GM15510 (cell line): ENCODE results near the gene SLC26A11.
A peak's percentile ranks its signal among the peaks of the same experiment; 100 is the strongest.

Experiments used
- POLR2A ChIP-seq: IDR thresholded peaks from 3 replicates; pipeline ENCODE4 v1.6.1; 2011; ENCODE audit warnings: borderline replicate concordance; ENCODE audit not compliant: insufficient read length; ENCODE audit errors: extremely low read depth

Gene SLC26A11

DNA sequence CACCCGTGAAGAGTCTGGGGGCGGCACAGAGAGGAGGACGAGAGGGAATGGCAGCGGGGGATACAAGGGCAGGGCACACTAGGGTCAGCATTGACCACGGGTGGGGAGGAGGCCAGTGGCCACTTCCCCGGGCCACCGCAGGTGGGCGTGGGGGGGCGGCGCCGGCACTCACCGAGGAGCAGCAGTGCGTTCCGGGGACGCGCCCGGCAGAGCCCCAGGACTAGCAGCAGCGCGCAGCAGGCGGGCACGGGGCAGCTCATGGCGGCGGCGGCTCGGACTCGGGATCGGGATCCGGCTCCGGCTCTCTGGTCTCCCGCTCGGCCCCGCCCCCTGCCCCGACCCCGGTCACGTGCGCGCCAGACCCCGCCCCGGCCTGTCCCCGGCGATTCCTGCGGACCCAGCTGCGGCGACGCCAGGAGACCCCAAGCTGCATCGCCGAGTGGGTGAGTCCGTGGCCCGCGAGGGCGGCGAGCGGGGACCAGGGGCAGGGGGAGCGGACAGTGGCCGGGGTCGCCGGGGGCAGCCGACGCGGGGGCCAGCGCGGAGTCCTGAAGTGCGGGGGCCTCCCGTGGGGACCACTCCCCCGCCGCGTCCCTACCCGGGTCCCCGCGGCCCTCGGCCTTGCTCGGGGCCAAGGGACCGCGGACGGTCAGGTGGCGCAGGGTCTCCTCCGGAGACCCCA, at the start of gene SLC26A11, which contains the start of gene SGSH:
TSS of gene SLC26A11 (plus strand) at position 374 of the 682 bp plus-strand sequence. CDS start 1,134 bp downstream, outside the sequence.
TSS of gene SGSH (minus strand) at position 280 of the 682 bp plus-strand sequence. CDS start at position 260, 20 bp downstream.
- TF ChIP-seq POLR2A, result peak; percentile 52

DNA sequence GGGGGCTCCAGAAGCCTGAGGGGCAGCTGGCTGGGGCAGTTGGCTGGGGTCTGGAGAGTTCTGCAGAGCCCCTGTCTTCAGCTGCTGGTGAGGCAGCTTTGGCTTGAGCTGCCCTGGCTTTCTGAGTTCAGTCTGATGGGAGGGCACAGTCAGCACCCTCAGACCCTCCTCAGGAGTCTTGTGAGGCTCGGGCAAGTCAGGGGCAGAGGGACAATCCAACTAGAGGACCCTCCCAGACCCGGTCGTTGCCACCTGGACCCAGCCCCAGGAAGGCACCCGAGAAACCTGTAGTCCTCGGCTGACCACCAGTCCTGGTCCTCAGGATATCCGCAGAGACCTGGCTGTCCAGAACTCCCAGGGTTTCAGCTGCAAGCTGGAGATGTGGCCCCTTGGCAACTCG, 48.5 kb upstream of the SLC26A11 start:
- no peak for TF ChIP-seq POLR2A

DNA sequence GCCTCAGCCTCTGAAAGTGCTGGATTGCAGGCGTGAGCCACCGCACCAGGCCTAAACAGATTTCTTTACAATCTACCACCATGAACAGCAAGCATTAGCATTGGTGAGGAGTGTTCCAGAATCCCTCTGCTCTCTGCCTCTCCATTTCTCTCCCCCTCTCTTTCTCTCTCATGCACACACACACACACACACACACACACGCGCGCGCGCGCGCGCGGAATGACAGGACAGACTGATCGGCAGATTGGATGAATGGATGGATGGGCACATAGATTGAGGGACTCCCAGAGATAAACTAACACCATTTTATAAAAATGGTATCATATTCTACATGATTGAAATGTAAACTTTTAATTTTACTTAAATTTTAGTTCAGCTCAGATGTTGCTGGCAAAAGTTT, 47.1 kb upstream of the SLC26A11 start:
- no peak for TF ChIP-seq POLR2A

DNA sequence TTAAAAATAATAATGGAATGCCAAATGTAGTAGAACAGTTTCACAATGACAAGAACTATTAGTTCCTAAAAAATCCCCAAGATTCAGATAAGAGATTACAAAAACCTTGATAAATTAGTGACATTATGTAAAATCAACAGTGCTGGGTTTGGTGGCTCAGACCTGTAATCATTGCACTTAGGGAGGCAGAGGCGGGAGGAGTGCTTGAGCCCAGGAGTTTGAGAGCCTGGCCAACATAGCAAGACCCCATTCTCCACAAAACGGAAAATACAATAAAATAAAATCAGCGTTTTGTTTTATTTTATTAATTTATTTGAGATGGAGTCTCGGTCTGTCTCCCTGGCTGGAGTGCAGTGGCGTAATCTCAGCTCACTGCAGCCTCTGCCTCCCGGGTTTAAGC, 46.3 kb upstream of the SLC26A11 start:
- no peak for TF ChIP-seq POLR2A

DNA sequence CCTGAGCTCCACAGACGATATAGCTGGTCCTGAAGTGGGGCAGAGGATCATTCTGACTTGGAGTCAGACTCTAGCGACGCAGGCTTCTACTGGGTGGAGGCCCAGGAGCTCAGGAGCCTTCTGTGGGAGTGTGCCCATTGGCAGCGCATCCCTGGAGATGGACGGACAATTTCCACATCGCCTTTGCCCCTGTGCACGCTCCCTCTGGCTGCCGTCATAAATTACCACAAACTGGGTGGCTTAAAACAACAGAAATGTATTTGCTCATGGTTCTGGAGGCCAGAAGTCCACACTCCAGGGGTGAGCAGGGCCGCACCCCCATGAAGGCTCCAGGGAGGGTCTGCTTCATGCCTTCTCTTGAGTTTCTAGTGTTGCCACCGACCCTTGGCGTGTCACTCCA, 43.5 kb upstream of the SLC26A11 start:
- no peak for TF ChIP-seq POLR2A

DNA sequence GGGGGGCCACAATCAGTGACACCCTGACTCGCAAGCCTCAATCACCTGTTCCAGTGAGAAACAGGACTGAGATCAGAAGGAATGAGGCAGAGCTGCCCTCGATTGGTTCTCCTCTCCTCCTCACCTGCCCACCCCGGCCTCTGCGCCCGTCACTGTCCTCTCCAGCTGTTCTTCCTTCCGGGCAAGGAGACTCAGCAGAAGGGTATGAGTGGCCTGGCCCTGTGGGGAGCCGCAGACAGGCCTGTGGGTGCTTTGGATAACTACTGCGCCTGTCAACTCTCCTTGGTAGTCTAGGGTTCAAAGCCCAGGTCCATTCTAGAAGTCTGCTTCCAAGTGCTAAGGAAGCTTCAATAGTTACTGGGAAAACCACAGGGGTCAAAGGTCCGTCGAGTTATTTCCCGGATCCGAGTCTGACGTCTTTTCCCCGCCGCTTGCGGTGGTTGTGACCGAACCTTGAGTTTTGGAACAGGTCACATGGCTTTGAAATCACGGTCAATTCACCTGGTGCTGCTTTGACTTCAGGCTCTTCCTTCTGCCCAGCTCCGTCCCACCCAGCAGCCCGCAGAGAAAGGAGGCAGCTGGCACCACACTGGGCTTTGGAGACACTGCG, 42.1 kb upstream of the SLC26A11 start:
- TF ChIP-seq POLR2A, result no peak

DNA sequence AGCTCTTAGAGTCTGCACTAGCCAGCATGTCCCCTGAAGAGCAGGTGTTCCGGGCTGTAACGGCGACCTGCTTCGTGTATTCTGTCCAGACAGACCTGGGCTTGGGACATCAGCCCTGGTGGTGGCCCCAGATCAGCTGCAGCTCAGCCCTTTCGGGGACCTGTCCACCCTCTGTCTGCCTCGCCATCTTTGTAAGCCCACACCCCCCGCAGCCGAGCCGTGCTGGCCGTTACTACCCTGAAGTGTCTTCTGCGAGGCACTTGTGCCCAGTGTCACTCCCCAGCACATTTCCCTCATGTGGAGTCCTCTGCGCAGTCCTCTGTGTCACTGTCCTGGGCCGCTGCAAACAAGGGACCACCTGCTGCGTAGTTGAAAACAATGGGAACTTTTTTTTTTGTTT, 40.0 kb upstream of the SLC26A11 start:
- no peak for TF ChIP-seq POLR2A

DNA sequence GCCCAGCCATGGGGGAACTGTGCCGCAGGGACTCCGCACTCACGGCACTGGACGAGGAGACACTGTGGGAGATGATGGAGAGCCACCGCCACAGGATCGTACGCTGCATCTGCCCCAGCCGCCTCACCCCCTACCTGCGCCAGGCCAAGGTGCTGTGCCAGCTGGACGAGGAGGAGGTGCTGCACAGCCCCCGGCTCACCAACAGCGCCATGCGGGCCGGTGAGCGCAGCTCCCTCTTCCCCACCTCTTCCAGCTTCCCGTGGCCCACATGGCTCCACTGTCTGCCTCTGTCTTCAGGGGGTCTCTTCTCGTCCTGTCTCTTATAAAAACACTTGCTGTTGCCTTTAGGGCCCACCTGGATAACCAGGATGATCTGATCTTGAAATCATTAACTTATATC, 38.8 kb upstream of the SLC26A11 start:
- no peak for TF ChIP-seq POLR2A

DNA sequence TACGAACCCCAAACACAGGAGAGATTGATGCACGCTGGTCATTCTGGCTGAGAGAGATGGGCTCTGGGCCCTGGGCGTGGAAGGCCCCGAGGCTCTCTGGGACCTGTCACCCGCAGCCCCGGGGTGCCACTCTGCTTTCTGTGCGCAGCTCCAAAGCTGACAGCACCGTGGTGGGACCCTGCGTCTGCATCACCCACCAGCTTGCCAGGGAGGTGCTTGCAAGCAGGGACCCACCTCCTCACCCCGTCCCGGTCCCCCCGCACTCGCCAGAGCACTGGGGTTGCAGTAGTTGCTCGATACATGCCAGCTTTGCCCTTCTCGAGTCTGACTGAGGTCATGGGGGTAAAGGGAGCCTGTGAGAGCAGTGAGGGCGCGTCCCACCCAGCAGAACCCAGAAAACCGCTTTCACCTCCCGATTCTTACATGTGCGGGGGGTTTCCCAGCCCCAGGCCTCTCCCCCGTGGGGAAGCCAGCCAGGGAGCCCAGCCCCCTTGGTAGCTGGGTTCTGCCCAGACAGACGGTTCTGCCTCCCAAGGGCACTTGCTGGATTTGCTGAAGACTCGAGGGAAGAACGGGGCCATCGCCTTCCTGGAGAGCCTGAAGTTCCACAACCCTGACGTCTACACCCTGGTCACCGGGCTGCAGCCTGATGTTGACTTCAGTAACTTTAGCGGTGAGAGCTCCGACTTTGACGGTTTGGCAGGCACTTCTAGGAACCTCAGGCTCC, 37.9 kb upstream of the SLC26A11 start:
- no peak for TF ChIP-seq POLR2A

DNA sequence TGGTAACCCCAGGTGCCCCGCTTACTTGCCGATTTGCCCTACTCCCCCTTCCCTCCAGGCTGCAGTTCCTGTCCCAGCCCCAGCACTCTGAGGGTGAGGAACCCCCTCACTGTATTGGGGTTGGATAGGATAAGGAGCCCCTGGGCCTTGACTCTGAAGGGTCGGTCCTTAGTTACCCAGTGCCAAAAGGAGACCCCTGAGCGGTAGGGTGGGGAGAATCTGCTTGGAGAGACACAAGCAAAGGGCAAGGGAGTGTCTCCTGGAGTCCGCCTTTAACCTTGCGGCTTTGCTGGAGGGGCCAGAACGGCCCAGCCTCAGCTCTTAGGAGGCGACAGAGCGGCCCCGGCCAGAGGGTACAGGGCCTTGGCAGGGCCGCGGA, 37.4 kb upstream of the SLC26A11 start:
- no peak for TF ChIP-seq POLR2A

DNA sequence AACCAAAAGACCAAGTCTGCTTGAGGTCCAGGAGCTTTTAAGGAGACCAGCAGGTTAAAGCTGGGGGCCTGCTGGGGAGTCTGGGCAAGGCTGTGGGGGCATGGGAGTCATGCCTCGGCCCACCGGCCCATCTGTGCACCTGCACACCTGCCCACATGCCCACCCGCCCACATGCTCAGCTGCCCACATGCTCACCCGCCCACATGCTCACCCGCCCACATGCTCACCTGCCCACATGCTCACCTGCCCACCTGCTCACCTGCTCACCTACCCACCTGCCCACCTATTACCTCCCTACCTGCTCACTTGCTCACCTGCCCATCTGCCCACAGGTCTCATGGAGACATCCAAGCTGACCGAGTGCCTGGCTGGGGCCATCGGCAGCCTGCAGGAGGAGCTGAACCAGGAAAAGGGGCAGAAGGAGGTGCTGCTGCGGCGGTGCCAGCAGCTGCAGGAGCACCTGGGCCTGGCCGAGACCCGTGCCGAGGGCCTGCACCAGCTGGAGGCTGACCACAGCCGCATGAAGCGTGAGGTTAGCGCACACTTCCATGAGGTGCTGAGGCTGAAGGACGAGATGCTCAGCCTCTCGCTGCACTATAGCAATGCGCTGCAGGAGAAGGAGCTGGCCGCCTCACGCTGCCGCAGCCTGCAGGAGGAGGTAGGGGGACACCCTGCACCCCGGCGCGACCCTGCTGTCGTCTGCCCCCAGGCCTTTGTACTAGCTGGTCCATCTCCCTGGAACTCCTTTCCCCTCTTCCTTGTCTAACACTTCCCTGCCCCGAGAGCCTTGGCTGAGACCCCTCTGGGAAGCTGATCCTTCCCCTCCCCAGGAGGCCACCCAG, 36.4 kb upstream of the SLC26A11 start:
- TF ChIP-seq POLR2A, result no peak

DNA sequence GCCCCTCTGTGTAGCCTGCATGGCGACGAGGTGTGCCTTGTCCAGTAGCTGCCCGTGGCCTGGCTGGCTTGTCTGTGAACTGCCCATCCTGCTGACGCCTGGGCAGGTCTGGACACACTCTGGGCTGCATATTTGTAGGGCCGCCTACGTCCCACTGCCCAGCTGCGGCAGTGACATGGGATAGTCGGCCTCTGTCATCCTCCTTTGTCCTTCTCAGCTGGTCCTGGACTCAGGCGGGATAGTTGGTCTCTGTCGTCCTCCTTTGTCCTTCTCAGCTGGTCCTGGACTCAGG, 35.9 kb upstream of the SLC26A11 start:
- no peak for TF ChIP-seq POLR2A

DNA sequence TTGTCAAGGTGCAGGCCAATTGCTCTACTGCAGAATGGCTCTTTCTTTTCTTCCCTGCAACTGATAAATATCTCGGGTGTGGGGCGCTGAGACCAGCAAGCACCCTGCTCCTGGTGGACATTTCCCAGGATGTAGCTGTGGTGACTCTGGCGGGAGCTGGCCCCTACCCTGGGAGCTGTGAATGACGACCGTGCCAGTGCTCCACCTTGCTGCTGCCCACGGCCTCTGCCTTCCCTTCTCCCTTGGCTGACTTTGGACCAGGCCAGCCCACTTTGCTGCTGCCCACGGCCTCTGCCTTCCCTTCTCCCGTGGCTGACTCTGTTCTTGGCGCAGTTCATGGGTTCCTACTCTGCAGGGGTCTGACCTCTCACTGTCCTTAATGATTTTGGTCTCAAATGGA, 34.3 kb upstream of the SLC26A11 start:
- TF ChIP-seq POLR2A, result no peak

DNA sequence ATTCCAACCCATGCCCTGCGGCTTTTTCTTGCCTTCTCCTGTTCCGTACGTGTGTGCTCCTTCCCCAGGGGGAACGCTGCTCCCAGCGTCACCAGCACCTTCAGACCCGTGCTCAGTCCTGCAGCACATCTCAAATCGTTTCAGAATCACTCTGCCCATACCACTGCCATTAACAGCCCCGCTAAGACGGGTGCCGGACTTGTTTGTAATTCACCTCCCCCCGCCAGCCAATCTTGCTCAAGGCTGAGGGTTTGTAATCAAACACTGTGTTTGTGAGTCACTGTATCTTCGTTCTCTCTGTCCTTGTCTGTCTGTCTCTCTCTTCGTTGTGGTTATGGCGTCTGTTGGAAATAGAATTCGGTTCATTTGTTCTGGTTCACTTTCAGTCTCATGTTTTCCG, 33.1 kb upstream of the SLC26A11 start:
- TF ChIP-seq POLR2A, result no peak

DNA sequence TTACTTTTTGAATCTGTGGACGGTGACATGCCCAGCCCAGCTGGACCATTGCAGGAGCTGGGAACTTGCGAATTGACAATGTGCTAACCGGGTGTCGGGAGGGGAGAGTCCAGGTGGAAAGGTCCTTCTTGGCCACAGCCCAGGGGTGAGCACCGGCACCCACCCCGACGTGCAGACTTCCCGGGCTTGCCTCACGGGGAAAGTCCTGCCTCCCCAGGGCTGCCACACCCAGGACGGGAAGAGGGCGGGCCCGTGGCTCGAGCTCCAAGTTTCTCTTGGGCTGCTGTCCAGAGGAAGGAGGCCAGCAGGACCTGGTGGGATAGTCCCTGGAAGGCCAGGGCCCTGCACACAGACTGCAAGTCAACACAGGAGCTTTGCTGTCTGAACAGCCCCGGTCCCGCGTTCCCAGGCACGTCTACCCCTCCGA, 32.7 kb upstream of the SLC26A11 start:
- no peak for TF ChIP-seq POLR2A
